ENCODE results near the gene TGFBR3.
A peak's percentile ranks its signal among the peaks of the same experiment; 100 is the strongest.

The TGFBR3 gene

GRCh38 chr1:91885716-91886506 lies at the start of gene TGFBR3:
TSS of gene TGFBR3 (minus strand) at chr1:91886151. CDS start at chr1:91861531, 24,620 bp downstream.
- peaks cover 14% of the 10 kb centered on the region for H3K4me1 ChIP-seq (ENCODE audit: insufficient read depth, low read length)
- H2AFZ ChIP-seq (ENCODE audit: low read depth, low read length): peak within 1 kb of the TSS; percentile 61
- ATAC-seq (ENCODE audit: insufficient read depth, low read depth): peak; percentile 87

GRCh38 chr1:91929250-91929649 lies 43.3 kb upstream of the TGFBR3 start:
- no peaks in the 10 kb centered on the region for H3K4me1 ChIP-seq (ENCODE audit: insufficient read depth, low read length)
- no peak for DNase-seq
- no peak overlapping the region for H3K9ac ChIP-seq (ENCODE audit: low read depth, low read length)
- H3K79me2 ChIP-seq (ENCODE audit: insufficient read depth, low read length): no peaks in the 10 kb centered on the region
- no peaks in the 10 kb centered on the region for H3K27me3 ChIP-seq (ENCODE audit: insufficient read depth, low read length, poor library complexity)
- no peaks in the 10 kb centered on the region for H3K9me3 ChIP-seq (ENCODE audit: insufficient read depth, low read length, severe bottlenecking)
- H4K20me1 ChIP-seq (ENCODE audit: insufficient read depth, low read length): no peaks in the 10 kb centered on the region
- H3K4me3 ChIP-seq (ENCODE audit: low read depth in 1 of 2, low read length in 2 of 2): no peak overlapping the region
- ATAC-seq (ENCODE audit: insufficient read depth, low read depth): no peak
- TF ChIP-seq EZH2 (IDR thresholded peaks at IDR 0.05; ENCODE audit: borderline replicate concordance, low read depth, low read length, severe bottlenecking): no peak
- TF ChIP-seq CTCF (IDR thresholded peaks at IDR 0.05; ENCODE audit: borderline replicate concordance, extremely low read depth, low read length, poor library complexity, severe bottlenecking): no peak
- no peak overlapping the region for H3K4me2 ChIP-seq (ENCODE audit: insufficient read depth, low read length)
- no peak overlapping the region for H3K27ac ChIP-seq (ENCODE audit: low read length)
- no peaks in the 10 kb centered on the region for H3K36me3 ChIP-seq (ENCODE audit: insufficient read depth, low read length)
- H2AFZ ChIP-seq (ENCODE audit: low read depth, low read length): no peak overlapping the region

More at GRCh38 chr1:91885716-91886506, at the start of gene TGFBR3:
- Histone ChIP-seq H3K27me3 (ENCODE audit: insufficient read depth, low read length, poor library complexity) (peaks cover 34% of the 10 kb centered on the region), H3K4me2 (ENCODE audit: insufficient read depth, low read length) (peak within 1 kb of the TSS; percentile 84), H3K36me3 (ENCODE audit: insufficient read depth, low read length) (no peaks in the 10 kb centered on the region), H3K9me3 (ENCODE audit: insufficient read depth, low read length, severe bottlenecking) (no peaks in the 10 kb centered on the region), H3K4me3 (ENCODE audit: low read depth in 1 of 2, low read length in 2 of 2) (peak within 1 kb of the TSS; percentile 14 to 60; a peak in 3 of 4 replicates), H3K9ac (ENCODE audit: low read depth, low read length) (peak within 1 kb of the TSS; percentile 44; the same call in 1 of the 2 replicates), H3K79me2 (ENCODE audit: insufficient read depth, low read length) (no peaks in the 10 kb centered on the region), H4K20me1 (ENCODE audit: insufficient read depth, low read length) (no peaks in the 10 kb centered on the region; the same call in 1 of the 2 replicates), H3K27ac (ENCODE audit: low read length) (no peak within 1 kb of the TSS)
- peak; percentile 72 for DNase-seq
- TF ChIP-seq EZH2 (IDR thresholded peaks at IDR 0.05; ENCODE audit: borderline replicate concordance, low read depth, low read length, severe bottlenecking) (peak; percentile 58), CTCF (IDR thresholded peaks at IDR 0.05; ENCODE audit: borderline replicate concordance, extremely low read depth, low read length, poor library complexity, severe bottlenecking) (peak; percentile 42)

GRCh38 chr1:91928026-91928425 lies 42.1 kb upstream of the TGFBR3 start:
- H3K4me1 ChIP-seq (ENCODE audit: insufficient read depth, low read length): no peaks in the 10 kb centered on the region
- H3K79me2 ChIP-seq (ENCODE audit: insufficient read depth, low read length): no peaks in the 10 kb centered on the region
- no peaks in the 10 kb centered on the region for H3K27me3 ChIP-seq (ENCODE audit: insufficient read depth, low read length, poor library complexity)
- no peak for TF ChIP-seq CTCF (IDR thresholded peaks at IDR 0.05; ENCODE audit: borderline replicate concordance, extremely low read depth, low read length, poor library complexity, severe bottlenecking)
- no peak for TF ChIP-seq EZH2 (IDR thresholded peaks at IDR 0.05; ENCODE audit: borderline replicate concordance, low read depth, low read length, severe bottlenecking)
- no peak overlapping the region for H3K9ac ChIP-seq (ENCODE audit: low read depth, low read length)
- no peaks in the 10 kb centered on the region for H4K20me1 ChIP-seq (ENCODE audit: insufficient read depth, low read length)
- no peak overlapping the region for H2AFZ ChIP-seq (ENCODE audit: low read depth, low read length)
- DNase-seq: no peak
- no peak overlapping the region for H3K4me3 ChIP-seq (ENCODE audit: low read depth in 1 of 2, low read length in 2 of 2)
- H3K27ac ChIP-seq (ENCODE audit: low read length): no peak overlapping the region
- no peaks in the 10 kb centered on the region for H3K9me3 ChIP-seq (ENCODE audit: insufficient read depth, low read length, severe bottlenecking)
- H3K4me2 ChIP-seq (ENCODE audit: insufficient read depth, low read length): no peak overlapping the region
- no peaks in the 10 kb centered on the region for H3K36me3 ChIP-seq (ENCODE audit: insufficient read depth, low read length)
- no peak for ATAC-seq (ENCODE audit: insufficient read depth, low read depth)

All from DND-41 (cell line).